Peyer's patch (tissue), 4 donors: Measurements from ENCODE around the gene SH3TC2.

Source experiments
- POLR2A ChIP-seq, 2 donors: fragments of 450-650 bp; IDR thresholded peaks; one replicate each; pipeline ENCODE4 v1.5.1; 2017; ENCODE audit warnings: antibody characterized with exemption in 2 of 2, mild to moderate bottlenecking in 2 of 2, moderate library complexity in 2 of 2
- TF ChIP-seq, protein P1 (sequence below), 6 experiments: fragments of 450-650 bp in 4 of 6; fragments of 200-600 bp in 2 of 6; sonication (generic) in 1 of 6; IDR thresholded peaks; one replicate each; pipeline ENCODE4 v1.5.1; 2017 to 2019; ENCODE audit warnings: antibody characterized with exemption in 6 of 6, mild to moderate bottlenecking in 3 of 6, moderate library complexity in 1 of 6

DNA sequence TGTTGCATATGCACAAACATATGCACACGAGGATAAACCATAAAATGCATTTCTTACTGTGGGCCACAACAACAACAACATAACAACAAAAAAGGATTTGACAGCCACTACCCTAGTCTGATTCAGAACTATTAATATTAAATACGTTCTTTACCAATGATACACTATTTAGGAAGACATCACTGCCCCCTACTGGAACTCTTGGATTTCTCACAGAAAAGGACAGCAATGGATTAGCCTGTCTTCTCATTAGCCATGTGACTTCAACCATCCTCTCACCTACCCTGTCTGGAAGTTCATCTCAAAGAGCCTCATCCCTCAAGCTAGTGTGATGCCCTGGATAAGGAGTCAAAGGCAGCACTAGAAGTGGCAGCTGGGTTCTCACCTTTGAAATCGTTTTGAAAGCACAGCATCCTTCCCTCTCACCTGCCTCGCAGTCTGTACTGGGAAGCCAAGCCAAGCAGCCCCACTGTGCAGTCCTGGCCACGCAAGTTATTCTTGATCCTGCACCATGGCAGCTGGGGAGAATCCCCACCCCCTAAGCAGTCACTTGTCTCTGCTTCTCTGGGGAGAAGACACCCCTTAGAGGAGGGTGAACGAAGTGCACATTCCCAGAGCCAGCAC is 64.6 kb downstream of the SH3TC2 start:
- TF ChIP-seq, protein P1, sequence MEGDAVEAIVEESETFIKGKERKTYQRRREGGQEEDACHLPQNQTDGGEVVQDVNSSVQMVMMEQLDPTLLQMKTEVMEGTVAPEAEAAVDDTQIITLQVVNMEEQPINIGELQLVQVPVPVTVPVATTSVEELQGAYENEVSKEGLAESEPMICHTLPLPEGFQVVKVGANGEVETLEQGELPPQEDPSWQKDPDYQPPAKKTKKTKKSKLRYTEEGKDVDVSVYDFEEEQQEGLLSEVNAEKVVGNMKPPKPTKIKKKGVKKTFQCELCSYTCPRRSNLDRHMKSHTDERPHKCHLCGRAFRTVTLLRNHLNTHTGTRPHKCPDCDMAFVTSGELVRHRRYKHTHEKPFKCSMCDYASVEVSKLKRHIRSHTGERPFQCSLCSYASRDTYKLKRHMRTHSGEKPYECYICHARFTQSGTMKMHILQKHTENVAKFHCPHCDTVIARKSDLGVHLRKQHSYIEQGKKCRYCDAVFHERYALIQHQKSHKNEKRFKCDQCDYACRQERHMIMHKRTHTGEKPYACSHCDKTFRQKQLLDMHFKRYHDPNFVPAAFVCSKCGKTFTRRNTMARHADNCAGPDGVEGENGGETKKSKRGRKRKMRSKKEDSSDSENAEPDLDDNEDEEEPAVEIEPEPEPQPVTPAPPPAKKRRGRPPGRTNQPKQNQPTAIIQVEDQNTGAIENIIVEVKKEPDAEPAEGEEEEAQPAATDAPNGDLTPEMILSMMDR (IDR thresholded peaks at IDR 0.05), result peak; percentile 20 to 72 (median 68)
- TF ChIP-seq POLR2A (IDR thresholded peaks at IDR 0.05), result no peak
